Progenitor cell of endocrine pancreas (in vitro differentiated cells): Measurements from ENCODE around the gene PLCD4. TPM values are rescaled to one million over a fixed set of nuclear protein-coding genes. Genes with fewer than 3 reads are reported as not detected.

Experiments used
- DNase-seq: peaks from one replicate; pipeline ENCODE4 v3.0.0; 2021; ENCODE audit warnings: low spot score; ENCODE audit not compliant: unreplicated experiment
- H3K27ac Mint-ChIP-seq: 2 replicates; pipeline ENCODE4 v1.8.0; 2021; ENCODE audit warnings: mild to moderate bottlenecking, moderate library complexity, mixed read lengths
- H3K27me3 Mint-ChIP-seq: 2 replicates; pipeline ENCODE4 v1.8.0; 2021; ENCODE audit warnings: mixed read lengths
- H3K36me3 Mint-ChIP-seq: 2 replicates; pipeline ENCODE4 v1.8.0; 2022; ENCODE audit warnings: mixed read lengths; ENCODE audit not compliant: insufficient read depth
- H3K4me1 Mint-ChIP-seq: 2 replicates; pipeline ENCODE4 v1.8.0; 2021; ENCODE audit warnings: low read depth, mixed read lengths
- H3K4me3 Mint-ChIP-seq: 2 replicates; pipeline ENCODE4 v1.8.0; 2021; ENCODE audit warnings: low read depth, mild to moderate bottlenecking, moderate library complexity, mixed read lengths
- H3K9me3 Mint-ChIP-seq: 2 replicates; pipeline ENCODE4 v1.8.0; 2021; ENCODE audit warnings: low read depth, mixed read lengths
- CTCF ChIP-seq: fragments of 200-600 bp; sonication (generic); IDR thresholded peaks from one replicate; pipeline ENCODE4 v1.5.0; 2021; ENCODE audit warnings: antibody characterized with exemption, mild to moderate bottlenecking; ENCODE audit not compliant: unreplicated experiment
- total RNA-seq: library from RNA; stranded (reverse); gene quantifications from 2 replicates; pipeline ENCODE4 v1.2.1, GENCODE V29; 2021

PLCD4 gene
- total RNA-seq, 1 donor from 2014 or later: 0.62 TPM

GRCh38 chr2:218663901-218664300, 56.2 kb downstream of the PLCD4 start:
- Mint-ChIP-seq H3K9me3 (no peaks in the 10 kb centered on the region), H3K4me1 (peaks cover 10% of the 10 kb centered on the region), H3K4me3 (no peak overlapping the region), H3K27me3 (no peaks in the 10 kb centered on the region), H3K36me3 (peaks cover 16% of the 10 kb centered on the region), H3K27ac (no peak overlapping the region)
- no peak for DNase-seq
- no peak for TF ChIP-seq CTCF

DNA sequence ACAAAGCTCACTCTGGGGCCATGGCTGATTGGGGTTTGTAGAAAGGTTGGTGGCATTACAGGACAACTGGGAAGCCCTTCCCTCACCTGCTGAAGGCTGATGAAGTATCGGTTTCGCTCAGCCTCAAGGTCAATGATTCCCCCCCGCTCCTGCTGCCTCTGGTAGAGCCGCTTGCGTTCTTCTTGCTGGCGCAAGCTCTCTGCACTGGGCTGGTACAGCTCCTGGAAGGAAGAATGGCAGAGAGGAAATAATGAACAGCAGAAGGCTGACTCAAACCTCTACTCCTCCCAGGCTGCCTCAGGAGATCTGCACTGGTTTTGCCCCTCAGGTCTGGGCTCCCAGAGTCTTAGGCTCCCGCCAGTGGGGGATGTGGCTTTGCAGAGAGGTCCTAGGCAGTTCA, 57.0 kb downstream of the PLCD4 start:
- peaks cover 8% of the 10 kb centered on the region for H3K4me1 Mint-ChIP-seq
- no peaks in the 10 kb centered on the region for H3K27me3 Mint-ChIP-seq
- DNase-seq: no peak
- H3K27ac Mint-ChIP-seq: no peak overlapping the region
- H3K4me3 Mint-ChIP-seq: no peak overlapping the region
- TF ChIP-seq CTCF: no peak
- H3K36me3 Mint-ChIP-seq: peaks cover 16% of the 10 kb centered on the region
- no peaks in the 10 kb centered on the region for H3K9me3 Mint-ChIP-seq

- H3K4me1 Mint-ChIP-seq: peaks cover 19% of the 10 kb centered on the region
- no peak for DNase-seq
- H3K27me3 Mint-ChIP-seq: no peaks in the 10 kb centered on the region
- peak overlapping the region; percentile 97 for H3K4me3 Mint-ChIP-seq
- TF ChIP-seq CTCF: no peak
- no peaks in the 10 kb centered on the region for H3K9me3 Mint-ChIP-seq
- H3K36me3 Mint-ChIP-seq: peaks cover 6% of the 10 kb centered on the region
- peak overlapping the region; percentile 98 for H3K27ac Mint-ChIP-seq
Measured at GRCh38 chr2:218671097-218671653, 63.5 kb downstream of the PLCD4 start.

DNA sequence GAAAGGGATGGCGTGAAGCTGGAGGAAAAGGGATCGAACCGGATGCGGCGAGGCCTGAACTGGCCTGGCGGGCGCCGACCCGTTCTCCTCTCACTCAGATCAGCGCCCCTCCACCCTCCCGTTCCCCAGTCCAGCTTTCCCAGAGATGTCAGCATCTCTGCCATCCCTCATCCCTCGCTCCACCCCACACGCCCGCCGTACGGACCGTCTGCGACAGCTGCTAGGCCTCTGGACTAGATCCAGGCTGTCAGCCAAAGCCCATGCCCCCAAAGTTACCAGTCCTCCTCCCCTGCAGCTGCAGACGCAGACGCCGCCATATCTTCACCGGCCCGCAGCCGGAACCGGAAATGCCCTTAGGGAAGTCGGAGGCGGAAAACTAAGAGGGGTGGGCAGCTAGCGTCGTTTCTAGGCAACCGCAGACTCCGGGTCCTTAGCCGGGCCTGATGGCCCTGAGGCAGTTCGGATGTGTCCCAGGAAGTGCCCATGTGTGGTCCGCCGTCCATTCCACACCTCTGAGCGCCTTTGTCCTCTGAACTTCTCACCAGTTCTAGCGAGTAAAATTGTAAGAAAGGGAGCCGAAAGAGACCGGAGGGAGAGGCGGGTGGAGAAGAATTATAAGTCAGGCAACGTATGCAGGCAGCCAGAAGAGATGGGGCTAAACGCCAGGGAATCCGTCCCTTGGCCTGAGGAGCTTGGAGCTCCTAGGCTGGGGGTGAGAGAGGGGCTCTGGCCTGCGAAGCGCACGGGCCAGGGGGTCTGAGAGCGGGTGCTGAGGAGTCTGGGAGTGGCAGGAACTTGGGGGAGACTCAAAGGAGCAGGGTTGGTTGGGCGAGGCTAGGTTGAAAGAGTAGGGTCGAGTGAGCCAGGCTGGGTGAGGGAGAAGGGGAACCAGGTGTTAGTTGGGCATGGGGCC, 64.2 kb downstream of the PLCD4 start, which contains the start of the genes RNF25 and STK36:
Gene RNF25, minus strand, starts transcription at position 349 of the 913 bp plus-strand sequence. Its CDS starts 32 bp downstream, at position 317.
Gene STK36, plus strand, starts transcription at position 433 of the 913 bp plus-strand sequence. CDS start 744 bp downstream, outside the sequence.
- H3K9me3 Mint-ChIP-seq: no peaks in the 10 kb centered on the region
- peak; percentile 55 for DNase-seq
- no peaks in the 10 kb centered on the region for H3K27me3 Mint-ChIP-seq
- no peak for TF ChIP-seq CTCF
- peaks cover 19% of the 10 kb centered on the region for H3K4me1 Mint-ChIP-seq
- H3K27ac Mint-ChIP-seq: peak within 1 kb of the TSS; percentile 98
- H3K36me3 Mint-ChIP-seq: peaks cover 7% of the 10 kb centered on the region
- H3K4me3 Mint-ChIP-seq: peak within 1 kb of the TSS; percentile 97

- Mint-ChIP-seq H3K4me3 (no peak overlapping the region), H3K36me3 (peaks cover 9% of the 10 kb centered on the region), H3K4me1 (no peaks in the 10 kb centered on the region), H3K27me3 (no peaks in the 10 kb centered on the region), H3K9me3 (no peaks in the 10 kb centered on the region), H3K27ac (no peak overlapping the region)
- no peak for DNase-seq
- no peak for TF ChIP-seq CTCF
Measured at GRCh38 chr2:218679119-218679518, 71.4 kb downstream of the PLCD4 start.
